Measurements from ENCODE around the gene ARL6.

DNA sequence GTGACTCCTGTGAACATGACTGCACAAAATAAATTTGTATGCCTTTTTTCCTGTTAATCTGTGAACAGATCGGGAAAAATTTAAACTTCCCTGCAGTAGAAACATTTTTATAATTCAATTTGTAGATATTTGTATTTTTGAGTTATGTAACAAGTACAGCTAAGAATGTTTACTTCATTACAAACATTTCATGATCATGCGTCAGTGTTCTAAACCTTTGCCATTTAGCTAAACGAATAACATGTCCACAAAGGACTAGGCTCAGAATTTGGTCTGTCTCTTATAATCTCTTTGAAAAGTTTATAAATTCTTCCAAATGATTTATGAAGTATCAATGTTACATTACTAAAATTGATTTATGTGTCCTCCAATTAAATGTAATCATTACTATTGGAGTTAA lies 39.9 kb downstream of the ARL6 start:
- no peak for TF ChIP-seq EZH2 (IDR thresholded peaks at IDR 0.05; ENCODE audit: low read length, unreplicated experiment)
- TF ChIP-seq, protein P1, sequence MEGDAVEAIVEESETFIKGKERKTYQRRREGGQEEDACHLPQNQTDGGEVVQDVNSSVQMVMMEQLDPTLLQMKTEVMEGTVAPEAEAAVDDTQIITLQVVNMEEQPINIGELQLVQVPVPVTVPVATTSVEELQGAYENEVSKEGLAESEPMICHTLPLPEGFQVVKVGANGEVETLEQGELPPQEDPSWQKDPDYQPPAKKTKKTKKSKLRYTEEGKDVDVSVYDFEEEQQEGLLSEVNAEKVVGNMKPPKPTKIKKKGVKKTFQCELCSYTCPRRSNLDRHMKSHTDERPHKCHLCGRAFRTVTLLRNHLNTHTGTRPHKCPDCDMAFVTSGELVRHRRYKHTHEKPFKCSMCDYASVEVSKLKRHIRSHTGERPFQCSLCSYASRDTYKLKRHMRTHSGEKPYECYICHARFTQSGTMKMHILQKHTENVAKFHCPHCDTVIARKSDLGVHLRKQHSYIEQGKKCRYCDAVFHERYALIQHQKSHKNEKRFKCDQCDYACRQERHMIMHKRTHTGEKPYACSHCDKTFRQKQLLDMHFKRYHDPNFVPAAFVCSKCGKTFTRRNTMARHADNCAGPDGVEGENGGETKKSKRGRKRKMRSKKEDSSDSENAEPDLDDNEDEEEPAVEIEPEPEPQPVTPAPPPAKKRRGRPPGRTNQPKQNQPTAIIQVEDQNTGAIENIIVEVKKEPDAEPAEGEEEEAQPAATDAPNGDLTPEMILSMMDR (conservative IDR thresholded peaks at IDR 0.05; ENCODE audit: low read depth, low read length), result no peak
